ENCODE results near the gene RPIA. TPM values are rescaled to one million over a fixed set of nuclear protein-coding genes. Genes with fewer than 3 reads are reported as not detected.
A peak's percentile ranks its signal among the peaks of the same experiment; 100 is the strongest.
"Not testable (repeated sequence)": the region's sequence is repeated elsewhere in the genome, so short reads cannot be mapped to it uniquely, and the experiment has no call there.

The RPIA gene
- 7.1 and 7.4 TPM in 2 replicates for total RNA-seq (2014; rRNA removed; shearing (Covaris generic))

DNA sequence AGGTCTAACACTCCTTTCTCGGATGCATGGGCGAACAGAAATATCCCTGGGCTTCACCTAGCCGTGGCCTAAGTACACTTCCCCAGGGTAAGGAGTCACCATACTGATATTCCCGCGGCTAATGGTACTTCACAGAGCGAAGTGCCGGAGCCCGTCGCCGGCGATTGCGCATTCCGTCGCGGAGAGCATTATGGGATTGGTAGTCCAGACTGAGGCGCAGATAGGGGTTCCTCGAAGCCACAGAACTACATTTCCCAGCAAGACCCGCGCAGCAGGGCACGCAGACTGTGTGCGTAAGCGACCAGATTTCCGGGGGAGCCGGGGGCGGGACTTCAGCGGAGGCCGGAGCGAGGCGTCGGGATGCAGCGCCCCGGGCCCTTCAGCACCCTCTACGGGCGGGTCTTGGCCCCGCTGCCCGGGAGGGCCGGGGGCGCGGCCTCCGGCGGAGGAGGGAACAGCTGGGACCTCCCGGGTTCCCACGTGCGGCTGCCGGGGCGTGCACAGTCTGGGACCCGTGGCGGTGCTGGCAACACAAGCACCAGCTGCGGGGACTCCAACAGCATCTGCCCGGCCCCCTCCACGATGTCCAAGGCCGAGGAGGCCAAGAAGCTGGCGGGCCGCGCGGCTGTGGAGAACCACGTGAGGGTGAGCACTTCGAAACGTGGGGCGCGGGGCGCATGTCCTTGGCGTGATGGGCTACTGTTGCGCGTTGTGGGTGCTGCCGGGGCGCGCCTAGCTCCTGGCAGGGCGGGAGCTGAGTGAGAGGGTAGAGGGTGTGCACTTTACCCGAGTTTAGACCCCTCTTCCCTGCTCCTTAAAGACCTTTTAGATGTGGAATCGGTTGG is at the start of gene RPIA:
RPIA (plus strand) TSS at position 335 of the 845 bp plus-strand sequence; CDS start at position 361, 26 bp downstream.
- DNase-seq (ENCODE audit: low read depth) = peak; percentile 97

DNA sequence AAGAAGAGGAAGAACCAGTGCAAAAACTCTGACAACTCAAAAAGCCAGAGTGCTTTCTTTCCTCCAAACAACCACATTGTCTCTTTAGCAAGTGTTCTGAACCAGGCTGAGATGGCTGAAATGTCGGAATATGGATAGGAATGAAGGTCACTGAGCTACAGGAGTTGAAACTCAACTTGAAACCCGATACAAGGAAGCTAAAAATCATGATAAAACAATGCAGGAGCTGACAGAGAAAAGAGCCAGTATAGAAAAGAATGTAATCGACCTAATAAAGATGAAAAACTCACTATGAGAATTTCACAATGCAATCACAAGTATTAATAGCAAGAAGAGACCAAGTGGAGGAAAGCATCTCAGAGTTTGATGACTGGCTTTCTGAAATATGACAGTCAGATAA is 49.2 kb upstream of the RPIA start:
- no peak for DNase-seq (ENCODE audit: low read depth)

DNA sequence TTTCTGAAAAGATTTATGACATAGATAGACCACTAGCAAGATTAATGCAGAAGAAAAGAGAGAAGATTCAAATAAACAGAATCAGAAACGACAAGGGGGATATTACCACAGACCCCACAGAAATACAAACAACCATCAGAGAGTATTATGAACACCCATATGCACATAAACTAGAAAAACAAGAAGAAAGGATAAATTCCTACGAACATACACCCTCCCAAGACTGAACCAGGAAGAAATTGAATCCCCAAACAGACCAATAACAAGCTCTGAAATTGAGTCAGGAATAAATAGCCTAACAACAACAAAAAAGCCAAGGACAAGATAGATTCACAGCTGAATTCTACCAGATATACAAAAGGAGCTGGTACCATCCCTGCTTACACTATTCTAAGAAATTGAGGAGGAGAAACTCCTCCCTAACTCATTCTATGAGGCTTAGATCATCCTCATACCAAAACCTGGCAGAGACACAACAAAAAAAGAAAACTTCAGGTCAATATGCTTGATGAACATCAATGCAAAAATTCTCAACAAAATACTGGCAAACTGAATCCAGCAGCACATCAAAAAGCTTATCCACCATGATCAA is 46.1 kb upstream of the RPIA start:
- DNase-seq (ENCODE audit: low read depth) = not testable (repeated sequence)

DNA sequence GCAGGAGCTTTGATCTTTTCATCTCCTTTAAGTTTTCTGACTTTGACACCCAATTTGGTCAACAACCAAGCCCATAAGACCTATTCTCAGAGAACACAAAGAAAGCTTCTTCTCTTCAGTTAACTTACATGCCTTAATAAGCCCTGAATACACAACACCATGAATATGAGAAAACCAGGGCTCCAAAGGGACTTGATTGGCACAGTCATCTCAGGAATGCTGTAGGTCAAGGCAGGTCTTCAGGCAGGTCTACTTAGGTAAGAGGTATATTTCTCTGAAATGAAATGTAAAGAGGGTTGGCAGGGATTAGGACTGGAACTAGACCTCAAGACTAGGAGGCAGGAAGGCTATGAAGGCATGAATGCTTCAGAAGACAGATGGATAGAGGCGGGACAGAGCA is 39.8 kb upstream of the RPIA start:
- DNase-seq (ENCODE audit: low read depth) = no peak

DNA sequence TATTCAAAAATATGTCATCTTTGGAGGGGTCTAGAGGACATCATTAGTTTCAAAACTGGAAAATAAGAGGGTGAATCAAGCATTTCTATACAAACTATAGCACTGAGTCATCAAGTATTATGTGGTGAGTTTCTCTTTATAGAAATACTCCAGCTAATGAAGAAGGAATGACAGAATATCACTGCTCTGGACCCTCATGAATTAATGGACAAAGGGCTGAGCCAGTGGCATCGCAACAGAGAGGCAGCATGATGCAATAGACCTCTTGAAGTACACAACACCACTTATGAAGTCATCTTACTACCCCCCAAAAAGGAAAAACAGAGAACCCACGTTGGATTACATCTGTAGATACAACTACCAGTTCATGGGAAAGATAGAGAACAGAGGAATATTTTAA is 36.8 kb upstream of the RPIA start:
- DNase-seq (ENCODE audit: low read depth) = peak; percentile 50

DNA sequence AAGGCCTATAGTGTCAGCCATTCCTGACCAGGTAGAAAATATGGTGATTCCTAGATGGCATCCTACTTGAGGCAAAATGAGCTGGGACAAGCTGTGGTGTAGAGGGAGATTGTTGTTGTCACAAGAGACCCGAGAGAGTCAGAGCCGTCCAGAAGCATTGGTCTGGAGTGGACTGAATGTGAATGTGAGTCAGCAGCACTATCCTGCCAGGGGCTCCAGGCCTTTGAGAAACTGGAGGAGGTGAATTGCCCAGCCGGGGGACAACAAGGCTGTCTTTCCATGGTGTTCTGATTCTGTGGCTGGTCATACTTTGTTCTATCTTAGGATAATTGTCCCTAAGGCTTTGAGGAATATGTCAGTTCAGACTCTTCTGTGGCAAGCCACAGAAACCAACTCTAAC is 34.8 kb upstream of the RPIA start:
- DNase-seq (ENCODE audit: low read depth) = peak; percentile 78

DNA sequence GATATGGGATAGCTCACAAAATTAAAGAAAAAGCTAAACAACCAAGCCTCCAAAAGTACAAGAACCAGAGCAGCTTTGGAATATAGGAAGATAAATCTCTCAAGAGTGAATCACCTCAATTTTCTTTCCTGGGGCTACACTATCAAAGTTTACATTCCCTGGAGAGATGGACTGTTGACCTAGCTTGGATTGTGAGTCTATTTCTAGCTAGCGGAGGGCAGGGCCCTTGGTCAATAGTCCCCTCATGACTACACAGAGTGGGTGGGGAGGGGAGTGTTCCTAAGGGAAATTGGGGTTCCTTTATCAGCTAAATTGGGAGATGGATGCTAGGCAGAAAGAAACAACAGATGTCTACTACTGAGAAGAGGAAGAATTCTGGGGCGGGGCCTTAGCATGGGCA is 34.3 kb upstream of the RPIA start:
- peak; percentile 68 for DNase-seq (ENCODE audit: low read depth)

DNA sequence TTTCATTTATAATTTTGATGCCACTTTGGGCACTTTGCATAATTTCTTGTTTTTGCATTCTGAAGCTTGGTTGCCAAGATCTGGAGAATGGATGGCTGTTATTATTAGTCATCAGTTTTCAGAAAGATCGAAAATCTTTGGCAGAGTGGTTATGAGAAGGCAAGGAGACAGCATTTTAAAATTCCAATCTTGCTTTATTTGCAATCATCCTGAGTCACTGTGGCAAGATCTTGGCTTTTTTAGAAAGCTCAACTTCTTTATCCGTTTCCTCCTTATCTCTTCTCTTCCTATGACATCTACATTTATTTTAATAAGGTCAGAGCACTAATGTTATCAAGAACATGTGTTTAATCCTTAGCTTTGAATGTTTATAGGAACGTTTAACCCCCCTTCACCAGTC is 33.1 kb upstream of the RPIA start:
- DNase-seq (ENCODE audit: low read depth) = peak; percentile 54

DNA sequence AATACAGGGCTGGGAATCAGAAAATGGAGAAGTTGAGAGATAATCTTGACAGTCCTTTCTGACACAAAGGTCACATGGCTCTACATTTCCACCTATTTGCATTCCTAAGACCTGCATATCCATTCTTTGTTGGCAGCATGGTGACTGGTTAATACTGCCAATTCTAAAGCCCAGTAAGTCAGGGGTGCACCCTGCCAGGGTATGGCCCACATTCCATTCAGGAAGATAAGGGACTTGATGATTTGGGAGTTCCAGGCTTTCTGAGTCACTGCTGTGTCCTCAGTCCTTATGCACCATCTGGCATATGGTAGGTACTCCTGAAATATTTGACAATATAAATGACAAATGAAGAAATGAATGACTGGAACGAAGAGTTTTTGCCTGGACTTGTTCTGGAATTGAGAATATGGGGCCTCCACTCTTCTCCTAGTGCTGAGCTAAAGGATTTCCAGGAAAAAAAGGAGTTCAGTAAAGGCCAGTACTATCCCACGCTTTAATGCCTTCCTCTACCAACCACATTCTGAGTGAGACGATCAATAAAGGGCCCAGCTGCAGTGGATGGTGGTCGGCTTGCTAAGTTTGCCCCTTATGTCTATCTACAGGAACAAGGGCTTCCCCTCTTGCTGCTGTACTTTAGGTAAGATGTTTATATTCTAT is 32.5 kb upstream of the RPIA start:
- DNase-seq (ENCODE audit: low read depth) = peak; percentile 60

DNA sequence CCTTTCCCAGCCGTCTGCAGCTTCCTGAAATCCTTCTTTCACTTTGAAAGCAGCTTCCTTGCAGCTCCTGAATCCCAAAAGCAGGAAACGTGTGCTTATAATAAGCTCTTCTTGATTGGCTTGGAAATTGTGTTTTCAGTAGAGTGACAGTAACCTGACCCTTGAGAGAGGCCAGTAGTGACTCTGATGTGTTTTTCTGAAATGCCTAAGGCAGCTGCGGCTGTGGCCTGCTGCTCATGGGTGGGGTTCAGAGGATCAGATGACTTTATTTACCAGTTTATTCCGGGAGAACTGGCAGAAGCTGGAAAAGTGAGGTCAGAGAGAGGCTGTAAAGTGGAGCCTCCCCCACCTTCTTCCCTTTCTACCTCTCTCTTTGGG is 31.9 kb upstream of the RPIA start:
- DNase-seq (ENCODE audit: low read depth) = peak; percentile 86

DNA sequence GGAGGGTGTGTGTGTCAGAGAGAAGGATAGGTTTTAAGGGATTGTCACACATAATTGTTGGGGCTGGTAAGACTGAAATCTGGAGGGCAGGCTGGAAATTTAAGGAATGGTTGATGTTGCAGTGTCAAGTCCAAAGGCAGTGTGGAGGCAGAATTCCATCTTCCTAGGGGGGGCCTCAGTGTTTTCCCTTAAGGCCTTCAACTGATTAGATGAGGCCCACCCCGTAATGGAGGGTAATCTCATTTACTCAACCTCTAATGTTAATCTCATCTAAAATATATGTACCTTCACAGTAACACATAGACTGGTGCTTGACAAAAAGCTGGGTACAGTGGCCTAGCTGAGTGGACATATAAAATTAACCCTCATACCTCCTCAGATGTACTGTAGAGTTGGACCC is 30.9 kb upstream of the RPIA start:
- DNase-seq (ENCODE audit: low read depth) = no peak

DNA sequence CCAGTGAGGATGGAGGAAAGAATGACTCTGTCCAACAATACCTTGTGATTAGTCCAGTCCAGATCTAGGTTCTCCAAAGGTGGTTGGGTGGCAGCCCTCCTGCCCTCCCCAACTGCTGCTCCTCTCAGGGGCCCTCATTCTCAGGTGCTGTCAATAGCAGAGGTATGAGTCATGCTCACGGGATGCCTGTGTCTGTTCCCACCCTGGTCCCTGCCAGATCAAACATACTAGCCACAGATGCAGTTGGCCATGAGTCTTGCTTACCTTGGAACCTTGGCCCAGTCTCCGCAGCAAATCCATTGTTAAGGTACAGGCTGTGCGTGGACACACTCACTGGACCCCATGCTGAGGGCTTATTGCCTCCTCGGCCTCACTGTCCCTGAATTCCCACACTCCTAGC is 24.9 kb upstream of the RPIA start:
- DNase-seq (ENCODE audit: low read depth) = no peak

DNA sequence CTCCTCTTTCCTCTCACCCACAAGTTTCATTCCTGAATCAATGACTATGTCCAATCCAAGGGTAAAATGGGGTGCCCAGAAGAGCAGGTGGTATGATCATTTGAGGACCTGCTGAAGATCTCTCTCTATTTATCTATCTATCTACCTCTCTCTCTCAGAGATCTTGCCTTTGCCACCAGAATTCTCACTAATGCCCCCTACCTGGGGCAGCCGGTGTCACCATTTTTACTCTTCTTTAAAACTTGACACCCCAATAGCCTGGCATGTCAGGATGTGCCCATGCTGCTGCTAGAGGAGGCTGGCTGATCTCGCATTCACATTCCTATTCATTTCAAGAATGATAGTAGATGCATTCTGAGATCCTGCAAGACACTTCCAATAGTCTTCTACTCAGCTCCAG is 24.3 kb upstream of the RPIA start:
- DNase-seq (ENCODE audit: low read depth) = no peak

DNA sequence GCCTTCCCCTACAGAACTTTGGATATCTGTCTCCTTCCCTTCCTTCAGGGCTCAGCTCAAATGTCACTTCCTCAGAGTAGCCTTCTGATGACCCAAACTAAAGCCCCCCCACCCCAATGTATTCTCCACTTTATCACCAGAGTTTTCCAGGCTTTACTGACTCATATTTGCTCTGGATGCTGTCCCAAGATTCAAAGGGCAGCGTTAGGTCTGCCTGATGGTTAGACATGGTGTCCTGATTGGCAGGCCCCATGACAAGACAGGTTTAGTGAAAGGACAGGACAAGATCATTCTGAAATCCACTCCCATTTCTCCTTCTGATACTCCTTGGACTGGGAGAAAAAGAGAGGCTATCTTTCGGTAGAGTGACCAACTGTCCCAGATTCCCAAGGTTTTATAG is 22.6 kb upstream of the RPIA start:
- DNase-seq (ENCODE audit: low read depth) = no peak

DNA sequence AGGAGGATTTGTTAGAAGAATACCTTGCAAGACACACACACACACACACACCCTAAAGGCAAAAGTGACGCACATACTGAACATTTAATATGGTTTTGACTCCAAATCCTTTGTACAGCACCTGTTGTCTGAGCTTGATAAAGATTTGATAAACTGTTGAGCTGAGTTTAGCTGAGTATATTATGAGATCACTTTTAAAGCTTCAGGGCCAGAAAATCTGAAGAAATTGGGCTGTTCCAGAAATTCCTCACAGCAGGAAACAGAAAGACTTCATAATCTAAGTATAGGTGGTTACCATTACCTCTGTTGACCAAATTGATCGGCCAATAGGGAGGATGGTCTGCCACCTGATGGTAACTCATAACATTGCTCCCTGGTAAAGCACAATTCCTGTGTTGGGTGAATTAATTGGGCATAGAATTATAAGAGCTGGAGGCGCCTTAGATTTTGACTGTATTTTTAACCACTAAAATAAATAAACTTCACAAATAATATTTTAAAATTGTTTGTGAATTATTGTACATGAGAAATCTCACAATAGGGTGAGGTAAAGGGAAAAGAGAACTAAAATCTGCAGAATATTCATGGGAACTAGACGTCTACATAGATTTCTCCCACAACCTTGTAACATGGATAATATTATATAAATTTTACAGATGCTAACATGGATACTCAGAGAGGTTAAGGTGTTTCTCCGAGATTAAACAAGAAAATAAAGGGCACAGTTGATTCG is 21.8 kb upstream of the RPIA start:
- peak; percentile 52 for DNase-seq (ENCODE audit: low read depth)

DNA sequence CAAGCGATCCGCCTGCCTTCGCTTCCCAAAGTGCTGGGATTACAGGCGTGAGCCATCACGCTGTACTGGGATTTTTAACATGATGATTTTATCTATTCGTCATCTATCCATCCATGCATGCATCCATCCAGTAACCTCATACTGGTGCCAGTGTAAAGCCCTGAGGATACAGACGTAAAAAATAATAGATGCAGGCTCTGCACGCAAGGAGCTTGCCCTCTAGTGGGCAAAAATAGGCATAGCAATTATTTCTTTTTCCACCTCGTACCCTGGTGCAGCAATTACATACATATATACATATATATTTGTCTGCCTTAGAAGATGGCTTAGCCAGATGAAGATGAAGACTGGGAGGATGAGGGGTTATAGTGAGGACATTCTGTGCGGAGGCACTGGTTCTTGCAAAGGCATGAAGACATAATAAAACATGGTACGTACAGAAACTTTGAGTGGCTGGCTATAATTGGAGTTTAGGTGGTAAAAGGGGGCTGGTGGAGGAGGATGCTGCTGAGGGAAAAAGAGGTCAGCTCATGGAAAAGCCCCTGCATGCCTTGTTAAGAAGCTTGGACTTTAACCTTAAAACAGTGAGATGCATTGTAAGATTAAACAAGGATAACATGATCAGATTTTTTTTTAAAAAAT is 19.6 kb upstream of the RPIA start:
- peak; percentile 73 for DNase-seq (ENCODE audit: low read depth)

DNA sequence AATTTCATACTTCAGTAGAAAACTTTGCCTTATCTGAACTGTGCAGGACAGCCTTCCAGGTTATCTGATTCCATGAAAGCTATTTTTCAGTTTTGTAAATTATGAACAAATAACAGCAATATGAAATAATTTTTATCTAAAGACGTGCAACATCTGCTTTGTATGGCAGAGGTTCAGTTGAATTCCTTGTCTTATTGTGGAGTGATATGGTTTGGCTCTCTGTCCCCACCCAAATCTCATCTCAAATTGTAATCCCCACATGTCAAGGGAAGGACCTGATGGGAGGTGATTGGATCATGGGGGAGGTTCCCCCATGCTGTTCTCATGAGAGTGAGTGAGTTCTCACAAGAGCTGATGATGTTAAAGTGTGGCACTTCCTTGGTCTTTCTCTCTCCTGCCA is 18.1 kb upstream of the RPIA start:
- no peak for DNase-seq (ENCODE audit: low read depth)

DNA sequence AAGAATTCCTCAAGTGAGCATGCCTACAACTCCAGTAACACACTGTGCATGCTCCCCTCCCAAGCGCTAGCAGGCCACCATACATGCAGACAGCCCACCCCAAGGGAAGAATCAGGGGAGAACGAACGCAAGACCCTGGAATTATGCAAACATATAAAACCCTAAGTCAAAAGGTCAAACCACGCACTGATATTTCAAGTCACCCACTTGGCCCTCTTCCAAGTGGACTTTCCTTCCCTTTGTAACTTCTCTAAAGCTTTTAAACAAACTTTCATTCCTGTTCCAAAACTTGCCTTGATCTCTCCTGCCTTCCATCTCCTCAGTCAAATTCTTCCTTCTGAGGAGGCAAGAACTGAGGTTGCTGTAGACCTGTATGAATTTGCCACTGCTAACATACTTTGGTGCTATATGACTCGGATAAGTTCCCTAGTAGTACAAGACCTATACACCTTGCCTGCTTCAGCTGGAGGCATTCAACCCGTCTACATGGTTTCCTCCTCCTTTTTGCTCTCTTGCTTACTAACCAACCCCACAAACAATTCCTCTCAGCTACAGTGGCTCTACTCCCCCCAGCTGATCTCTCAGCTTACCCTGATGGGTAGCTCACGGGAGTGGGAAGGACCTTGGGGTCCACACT is 11.1 kb upstream of the RPIA start:
- no peak for DNase-seq (ENCODE audit: low read depth)

DNA sequence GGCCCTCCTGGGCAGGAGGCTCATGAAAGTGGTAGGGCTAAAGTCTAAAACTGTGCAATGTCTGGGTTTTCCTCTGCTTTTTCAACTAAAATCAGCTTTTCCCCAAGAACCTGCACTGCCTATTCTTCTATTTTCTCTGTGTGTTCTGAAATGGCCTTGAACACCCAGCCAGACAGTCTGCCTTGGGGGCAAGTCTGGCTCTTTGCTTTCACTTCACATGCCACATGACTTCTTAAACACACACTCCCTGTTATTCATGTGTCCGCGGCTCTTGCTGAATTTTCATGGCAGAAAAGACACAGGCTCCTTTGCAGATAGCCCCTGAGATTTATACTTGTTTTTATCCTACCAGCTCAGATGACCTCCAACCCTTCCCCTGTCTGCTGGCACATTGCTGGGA is 10.6 kb upstream of the RPIA start:
- no peak for DNase-seq (ENCODE audit: low read depth)

DNA sequence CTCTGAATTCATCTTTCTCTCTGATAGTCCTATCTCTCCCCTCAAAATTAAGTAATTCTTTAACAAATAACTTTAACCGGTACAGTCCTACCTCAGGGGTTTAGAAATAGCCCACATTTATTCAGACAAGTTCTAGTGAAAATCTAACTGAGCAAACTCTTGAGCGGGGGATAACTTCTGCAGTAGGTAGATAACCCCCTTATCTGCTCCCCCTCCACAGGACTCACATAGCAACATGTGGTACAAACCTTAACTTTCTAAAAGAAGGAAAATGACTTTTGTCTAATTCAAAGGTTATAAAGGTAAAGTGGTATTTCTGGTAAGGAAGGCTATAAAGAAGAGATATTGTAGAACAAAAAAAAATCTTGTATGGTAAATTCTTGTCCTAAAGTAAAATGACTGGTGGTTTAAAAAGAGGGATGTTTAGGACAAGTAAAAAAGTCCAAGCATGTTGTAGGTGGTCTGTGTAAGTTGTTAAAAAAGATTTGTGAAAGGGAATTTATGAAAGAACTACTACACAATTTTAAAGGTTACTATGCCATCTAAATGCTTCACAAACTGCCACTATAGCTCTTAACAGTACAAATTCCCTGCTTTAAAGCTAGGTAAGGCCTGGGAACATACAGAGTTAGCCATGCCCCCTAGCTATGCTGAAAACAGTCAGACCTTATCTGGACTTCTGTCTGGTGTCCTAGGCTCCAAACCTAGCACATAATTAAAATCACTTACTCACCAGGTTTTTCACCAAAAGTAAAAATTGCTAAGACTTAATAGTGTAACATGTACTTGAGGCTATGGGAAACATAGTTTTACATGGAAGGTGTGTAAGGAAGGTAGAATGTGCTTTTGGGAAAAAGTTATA is 8.1 kb upstream of the RPIA start:
- no peak for DNase-seq (ENCODE audit: low read depth)

Measured in M059J (cell line).